ENCODE data around the gene PDLIM1. TPM values are rescaled to one million over a fixed set of nuclear protein-coding genes. Genes with fewer than 3 reads are reported as not detected.

The PDLIM1 gene
- polyA plus RNA-seq, 3 donors, result 1.9 to 5.2 (median 4.8) TPM

DNA sequence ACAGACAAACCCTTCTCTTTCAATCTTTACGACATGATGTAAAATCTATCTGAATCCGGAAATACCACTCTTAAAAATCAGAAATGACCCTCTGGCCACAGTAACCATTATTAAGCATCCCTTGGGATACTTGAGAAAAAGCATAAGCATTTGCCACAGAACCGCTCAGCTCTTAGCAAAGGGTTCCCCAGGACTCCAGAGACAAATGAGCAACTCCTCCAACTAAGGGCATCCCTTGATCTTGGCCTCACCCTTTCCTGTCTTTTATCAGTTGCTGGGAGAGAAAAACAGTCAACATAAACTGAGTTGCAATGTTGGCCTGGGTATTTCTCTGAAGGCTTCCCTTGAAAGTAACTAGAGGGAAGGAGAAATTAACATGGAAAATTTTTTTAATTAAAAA lies 3.5 kb downstream of the PDLIM1 start:
- no peak overlapping the region for H3K9ac ChIP-seq (ENCODE audit: insufficient read depth, low read length, poor library complexity, severe bottlenecking)

GRCh38 chr10:95286707-95287106 lies 4.1 kb downstream of the PDLIM1 start:
- H3K27me3 Mint-ChIP-seq (ENCODE audit: low read depth in 3 of 3), result peaks cover 24 to 27% (median 27%) of the 10 kb centered on the region in 3 donors

More for the DNA sequence above, 3.5 kb downstream of the PDLIM1 start:
- Mint-ChIP-seq H3K4me1 (peaks cover 14% of the 10 kb centered on the region), H3K4me3 (no peak overlapping the region), H3K27me3 (ENCODE audit: low read depth in 3 of 3) (peaks cover 27 to 33% (median 32%) of the 10 kb centered on the region in 3 donors), H3K36me3 (peaks cover 7 to 8% of the 10 kb centered on the region in 2 donors), H3K9me3 (peaks cover 0 to 11% (median 2%) of the 10 kb centered on the region in 7 donors), H3K27ac (no peak overlapping the region)
- no peak for DNase-seq
- Histone ChIP-seq H3K4me2 (replicated peaks; ENCODE audit: extremely low read depth, low read length, poor library complexity, severe bottlenecking) (no peak overlapping the region), H3K36me3 (replicated peaks in 1 of 2; ENCODE audit: control insufficient read depth in 1 of 2, insufficient read depth in 2 of 2, low read length in 2 of 2) (no peaks in the 10 kb centered on the region), H3K27ac (ENCODE audit: low read depth in 1 of 2, low read length in 2 of 2) (no peak overlapping the region), H3K4me3 (replicated peaks in 1 of 3; ENCODE audit: low read depth in 2 of 3, low read length in 3 of 3) (no peak overlapping the region), H3K9me3 (replicated peaks in 1 of 2; ENCODE audit: control insufficient read depth in 1 of 2, insufficient read depth in 1 of 2, low read length in 2 of 2) (no peaks in the 10 kb centered on the region), H3K27me3 (ENCODE audit: control insufficient read depth in 2 of 2, insufficient read depth in 2 of 2, low read length in 2 of 2) (peaks cover 12 to 42% of the 10 kb centered on the region in 2 donors), H2AFZ (ENCODE audit: insufficient read depth, low read depth, low read length, poor library complexity, severe bottlenecking) (no peak overlapping the region), H3K79me2 (ENCODE audit: insufficient read depth, low read length) (no peaks in the 10 kb centered on the region), H4K20me1 (ENCODE audit: insufficient read depth, low read length) (no peaks in the 10 kb centered on the region), H3K4me1 (ENCODE audit: control insufficient read depth in 1 of 2, insufficient read depth in 2 of 2, low read length in 2 of 2) (peaks cover 10 to 15% of the 10 kb centered on the region in 2 donors)
- intact Hi-C loops (cut with micrococcal nuclease), result no loop called here
- TF ChIP-seq CTCF (IDR thresholded peaks at IDR 0.05), result no peak
- 100% methylated on average over 2 of the region's 3 CpGs for WGBS (ENCODE audit: insufficient coverage)

More at GRCh38 chr10:95286707-95287106, 4.1 kb downstream of the PDLIM1 start:
- H4K20me1 ChIP-seq (ENCODE audit: insufficient read depth, low read length), result no peaks in the 10 kb centered on the region
- no peak for TF ChIP-seq CTCF (IDR thresholded peaks at IDR 0.05)
- intact Hi-C loops (cut with micrococcal nuclease), result no loop called here
- H2AFZ ChIP-seq (ENCODE audit: insufficient read depth, low read depth, low read length, poor library complexity, severe bottlenecking), result no peak overlapping the region
- H3K79me2 ChIP-seq (ENCODE audit: insufficient read depth, low read length), result no peaks in the 10 kb centered on the region
- H3K9me3 ChIP-seq (replicated peaks in 1 of 2; ENCODE audit: control insufficient read depth in 1 of 2, insufficient read depth in 1 of 2, low read length in 2 of 2), result no peaks in the 10 kb centered on the region
- DNase-seq, result no peak
- Mint-ChIP-seq H3K4me3 (no peak overlapping the region), H3K36me3 (peaks cover 7 to 8% of the 10 kb centered on the region in 2 donors), H3K27ac (no peak overlapping the region), H3K9me3 (peaks cover 0 to 11% (median 2%) of the 10 kb centered on the region in 7 donors), H3K4me1 (peaks cover 12% of the 10 kb centered on the region)
- no peak overlapping the region for H3K27ac ChIP-seq (ENCODE audit: low read depth in 1 of 2, low read length in 2 of 2)
- peaks cover 10 to 15% of the 10 kb centered on the region in 2 donors for H3K4me1 ChIP-seq (ENCODE audit: control insufficient read depth in 1 of 2, insufficient read depth in 2 of 2, low read length in 2 of 2)
- no peak overlapping the region for H3K9ac ChIP-seq (ENCODE audit: insufficient read depth, low read length, poor library complexity, severe bottlenecking)
- no peaks in the 10 kb centered on the region for H3K36me3 ChIP-seq (replicated peaks in 1 of 2; ENCODE audit: control insufficient read depth in 1 of 2, insufficient read depth in 2 of 2, low read length in 2 of 2)
- peaks cover 12 to 36% of the 10 kb centered on the region in 2 donors for H3K27me3 ChIP-seq (ENCODE audit: control insufficient read depth in 2 of 2, insufficient read depth in 2 of 2, low read length in 2 of 2)
- no peak overlapping the region for H3K4me3 ChIP-seq (replicated peaks in 1 of 3; ENCODE audit: low read depth in 2 of 3, low read length in 3 of 3)
- no peak overlapping the region for H3K4me2 ChIP-seq (replicated peaks; ENCODE audit: extremely low read depth, low read length, poor library complexity, severe bottlenecking)
- no CpG with 5 or more reads among the region's 1 CpG for WGBS (ENCODE audit: insufficient coverage)

Data from CD14-positive monocyte (primary cell).